ENCODE data around the gene BSPH1. TPM values are rescaled to one million over a fixed set of nuclear protein-coding genes. Genes with fewer than 3 reads are reported as not detected.

The BSPH1 gene
- not detected in 3 replicates for total RNA-seq

- Mint-ChIP-seq H3K36me3 (no peaks in the 10 kb centered on the region), H3K27me3 (ENCODE audit: low read depth) (peaks cover 28% of the 10 kb centered on the region), H3K27ac (no peak within 1 kb of the TSS), H3K9me3 (peaks cover 7% of the 10 kb centered on the region), H3K4me1 (peaks cover 8% of the 10 kb centered on the region), H3K4me3 (no peak within 1 kb of the TSS)
- DNase-seq (ENCODE audit: low spot score in 2 of 2, unreplicated experiment in 2 of 2), result no peak
- no peak for TF ChIP-seq CTCF (IDR thresholded peaks at IDR 0.05; ENCODE audit: unreplicated experiment)
These were observed at the start of gene BSPH1 for GRCh38 chr19:47992070-47992469. Gene BSPH1, minus strand, starts transcription at chr19:47992170. Its CDS starts 89 bp downstream, at chr19:47992081.

- no peaks in the 10 kb centered on the region for H3K4me1 Mint-ChIP-seq
- DNase-seq (ENCODE audit: low spot score in 2 of 2, unreplicated experiment in 2 of 2), result no peak
- no peak for TF ChIP-seq CTCF (IDR thresholded peaks at IDR 0.05; ENCODE audit: unreplicated experiment)
- H3K4me3 Mint-ChIP-seq, result no peak overlapping the region
- peaks cover 23% of the 10 kb centered on the region for H3K27me3 Mint-ChIP-seq (ENCODE audit: low read depth)
- H3K9me3 Mint-ChIP-seq, result peaks cover 5% of the 10 kb centered on the region
- no peak overlapping the region for H3K27ac Mint-ChIP-seq
- no peaks in the 10 kb centered on the region for H3K36me3 Mint-ChIP-seq
These were observed 44.8 kb upstream of the BSPH1 start for GRCh38 chr19:48036765-48037164.

GRCh38 chr19:48033604-48034003 lies 41.6 kb upstream of the BSPH1 start:
- Mint-ChIP-seq H3K27ac (no peak overlapping the region), H3K36me3 (no peaks in the 10 kb centered on the region), H3K27me3 (ENCODE audit: low read depth) (peaks cover 21% of the 10 kb centered on the region), H3K4me3 (no peak overlapping the region), H3K4me1 (no peaks in the 10 kb centered on the region), H3K9me3 (peaks cover 5% of the 10 kb centered on the region)
- TF ChIP-seq CTCF (IDR thresholded peaks at IDR 0.05; ENCODE audit: unreplicated experiment), result no peak
- DNase-seq (ENCODE audit: low spot score in 2 of 2, unreplicated experiment in 2 of 2), result no peak

GRCh38 chr19:48030073-48030472 lies 38.1 kb upstream of the BSPH1 start:
- no peak for TF ChIP-seq CTCF (IDR thresholded peaks at IDR 0.05; ENCODE audit: unreplicated experiment)
- no peak for DNase-seq (ENCODE audit: low spot score in 2 of 2, unreplicated experiment in 2 of 2)
- H3K27me3 Mint-ChIP-seq (ENCODE audit: low read depth), result peaks cover 39% of the 10 kb centered on the region
- no peak overlapping the region for H3K4me3 Mint-ChIP-seq
- H3K4me1 Mint-ChIP-seq, result no peaks in the 10 kb centered on the region
- no peaks in the 10 kb centered on the region for H3K36me3 Mint-ChIP-seq
- no peak overlapping the region for H3K27ac Mint-ChIP-seq
- peaks cover 4% of the 10 kb centered on the region for H3K9me3 Mint-ChIP-seq

- Mint-ChIP-seq H3K36me3 (no peaks in the 10 kb centered on the region), H3K4me3 (no peak overlapping the region), H3K27me3 (ENCODE audit: low read depth) (peaks cover 43% of the 10 kb centered on the region), H3K9me3 (peaks cover 4% of the 10 kb centered on the region), H3K4me1 (no peaks in the 10 kb centered on the region), H3K27ac (no peak overlapping the region)
- no peak for DNase-seq (ENCODE audit: low spot score in 2 of 2, unreplicated experiment in 2 of 2)
- no peak for TF ChIP-seq CTCF (IDR thresholded peaks at IDR 0.05; ENCODE audit: unreplicated experiment)
These were observed 37.5 kb upstream of the BSPH1 start for GRCh38 chr19:48029431-48029830.

- peaks cover 4% of the 10 kb centered on the region for H3K9me3 Mint-ChIP-seq
- no peak for TF ChIP-seq CTCF (IDR thresholded peaks at IDR 0.05; ENCODE audit: unreplicated experiment)
- H3K27me3 Mint-ChIP-seq (ENCODE audit: low read depth), result peaks cover 60% of the 10 kb centered on the region
- H3K36me3 Mint-ChIP-seq, result no peaks in the 10 kb centered on the region
- no peak overlapping the region for H3K4me3 Mint-ChIP-seq
- H3K27ac Mint-ChIP-seq, result no peak overlapping the region
- DNase-seq (ENCODE audit: low spot score in 2 of 2, unreplicated experiment in 2 of 2), result no peak
- H3K4me1 Mint-ChIP-seq, result no peaks in the 10 kb centered on the region
These were observed 33.5 kb upstream of the BSPH1 start for GRCh38 chr19:48025480-48025879.

Measured in mesothelial cell of epicardium (in vitro differentiated cells).